Activated B cell treated with CpG ODN at 0.5 μM for 24 hours (primary cell): Measurements from ENCODE around the gene AMIGO2. TPM values are rescaled to one million over a fixed set of nuclear protein-coding genes. Genes with fewer than 3 reads are reported as not detected.

Experiments used
- ATAC-seq: fragments of 200-7000 bp; cut with Tn5 transposase; one replicate; pipeline ENCODE4 v1.10.0; 2021; ENCODE audit warnings: low read depth, mild to moderate bottlenecking, moderate library complexity
- CTCF ChIA-PET: fragments of 350-600 bp; sonication (Branson Sonifier 250); formaldehyde crosslinking; loops from one replicate; lab custom pipeline; 2021; ENCODE audit warnings: antibody characterized with exemption; lab: Charles Lee
- POLR2A ChIA-PET: fragments of 350-600 bp; sonication (Branson Sonifier 250); formaldehyde crosslinking; loops from one replicate; lab custom pipeline; 2021; ENCODE audit warnings: antibody characterized with exemption; lab: Charles Lee
- DNase-seq: peaks from one replicate; pipeline ENCODE4 v3.0.0; 2022
- H3K27ac Mint-ChIP-seq: one replicate; pipeline ENCODE4 v1.8.0; 2020; ENCODE audit warnings: mixed read lengths
- H3K27me3 Mint-ChIP-seq: one replicate; pipeline ENCODE4 v1.8.0; 2021; ENCODE audit warnings: mixed read lengths
- H3K36me3 Mint-ChIP-seq: one replicate; pipeline ENCODE4 v1.8.0; 2021; ENCODE audit warnings: low read depth, mixed read lengths
- H3K4me1 Mint-ChIP-seq: one replicate; pipeline ENCODE4 v1.8.0; 2021; ENCODE audit warnings: mixed read lengths
- H3K4me3 Mint-ChIP-seq: one replicate; pipeline ENCODE4 v1.8.0; 2020; ENCODE audit warnings: mild to moderate bottlenecking, mixed read lengths
- H3K9me3 Mint-ChIP-seq: one replicate; pipeline ENCODE4 v1.8.0; 2020; ENCODE audit warnings: mixed read lengths
- CTCF ChIP-seq: fragments of 200-600 bp; IDR thresholded peaks from one replicate; pipeline ENCODE4 v1.8.0; 2022; ENCODE audit warnings: antibody characterized with exemption, mild to moderate bottlenecking
- intact Hi-C: fragments of 100-400 bp; cut with micrococcal nuclease; formaldehyde crosslinking; loops from one replicate; pipeline ENCODE4 v1.15.1; 2024
- total RNA-seq: library from RNA; stranded (reverse); gene quantifications from 2 replicates; pipeline ENCODE4 v1.2.3, GENCODE V29; 2022

The AMIGO2 gene
- total RNA-seq, 1 donor from 2014 or later = 14.1 TPM

- Mint-ChIP-seq H3K4me1 (no peaks in the 10 kb centered on the region), H3K4me3 (no peak overlapping the region), H3K9me3 (no peaks in the 10 kb centered on the region), H3K27ac (no peak overlapping the region), H3K36me3 (no peaks in the 10 kb centered on the region), H3K27me3 (no peaks in the 10 kb centered on the region)
- no peak for TF ChIP-seq CTCF
- intact Hi-C loops = no loop called here
- ATAC-seq (no peak), DNase-seq (no peak)
- CTCF ChIA-PET = no interaction called here
- POLR2A ChIA-PET = no interaction called here
These were observed 18.3 kb upstream of the AMIGO2 start for GRCh38 chr12:47098099-47098498.

- H3K4me3 Mint-ChIP-seq = no peak overlapping the region
- TF ChIP-seq CTCF = no peak
- ChIA-PET POLR2A (no interaction called here), CTCF (no interaction called here)
- H3K9me3 Mint-ChIP-seq = no peaks in the 10 kb centered on the region
- no peaks in the 10 kb centered on the region for H3K27me3 Mint-ChIP-seq
- H3K36me3 Mint-ChIP-seq = no peaks in the 10 kb centered on the region
- intact Hi-C loops = no loop called here
- no peaks in the 10 kb centered on the region for H3K4me1 Mint-ChIP-seq
- no peak overlapping the region for H3K27ac Mint-ChIP-seq
- ATAC-seq (no peak), DNase-seq (no peak)
These were observed 17.6 kb upstream of the AMIGO2 start for GRCh38 chr12:47097276-47097896.

- Mint-ChIP-seq H3K27me3 (no peaks in the 10 kb centered on the region), H3K36me3 (no peaks in the 10 kb centered on the region), H3K4me3 (no peak overlapping the region), H3K9me3 (no peaks in the 10 kb centered on the region), H3K4me1 (no peaks in the 10 kb centered on the region), H3K27ac (no peak overlapping the region)
- TF ChIP-seq CTCF = no peak
- intact Hi-C loops = no loop called here
- DNase-seq = no peak
- ChIA-PET POLR2A (no interaction called here), CTCF (no interaction called here)
- ATAC-seq = no peak
These were observed 15.9 kb upstream of the AMIGO2 start for GRCh38 chr12:47095446-47096236.

- Mint-ChIP-seq H3K9me3 (no peaks in the 10 kb centered on the region), H3K27ac (no peak overlapping the region), H3K36me3 (no peaks in the 10 kb centered on the region), H3K4me1 (no peaks in the 10 kb centered on the region), H3K4me3 (no peak overlapping the region), H3K27me3 (no peaks in the 10 kb centered on the region)
- no peak for DNase-seq
- ChIA-PET POLR2A (interaction anchor here (0.9 kb wide), 1 partner anchor 9 kb away, joined by 3 read pairs; no protein-coding TSS in a partner anchor), CTCF (no interaction called here)
- TF ChIP-seq CTCF = no peak
- intact Hi-C loops = no loop called here
- no peak for ATAC-seq
These were observed 15.0 kb upstream of the AMIGO2 start for GRCh38 chr12:47094804-47095203.

GRCh38 chr12:47091009-47091408 lies 11.2 kb upstream of the AMIGO2 start:
- ATAC-seq = no peak
- no peak overlapping the region for H3K4me3 Mint-ChIP-seq
- intact Hi-C loops = no loop called here
- TF ChIP-seq CTCF = no peak
- CTCF ChIA-PET = no interaction called here
- DNase-seq = no peak
- H3K9me3 Mint-ChIP-seq = no peaks in the 10 kb centered on the region
- H3K27ac Mint-ChIP-seq = no peak overlapping the region
- no peaks in the 10 kb centered on the region for H3K27me3 Mint-ChIP-seq
- POLR2A ChIA-PET = no interaction called here
- peaks cover 7% of the 10 kb centered on the region for H3K4me1 Mint-ChIP-seq
- H3K36me3 Mint-ChIP-seq = no peaks in the 10 kb centered on the region
